ENCODE data around the gene CDH26.

- TF ChIP-seq EZH2 (optimal IDR thresholded peaks at IDR 0.05; ENCODE audit: low read depth, low read length): no peak
- no peak for TF ChIP-seq CTCF (IDR thresholded peaks at IDR 0.05; ENCODE audit: low read length)
These were observed 27.6 kb downstream of the CDH26 start for GRCh38 chr20:59985864-59986263.
